ENCODE data around the gene ABLIM2. TPM values are rescaled to one million over a fixed set of nuclear protein-coding genes. Genes with fewer than 3 reads are reported as not detected.

Gene ABLIM2
- total RNA-seq, 1 donor from 2014 or later, result 5.2 TPM

DNA sequence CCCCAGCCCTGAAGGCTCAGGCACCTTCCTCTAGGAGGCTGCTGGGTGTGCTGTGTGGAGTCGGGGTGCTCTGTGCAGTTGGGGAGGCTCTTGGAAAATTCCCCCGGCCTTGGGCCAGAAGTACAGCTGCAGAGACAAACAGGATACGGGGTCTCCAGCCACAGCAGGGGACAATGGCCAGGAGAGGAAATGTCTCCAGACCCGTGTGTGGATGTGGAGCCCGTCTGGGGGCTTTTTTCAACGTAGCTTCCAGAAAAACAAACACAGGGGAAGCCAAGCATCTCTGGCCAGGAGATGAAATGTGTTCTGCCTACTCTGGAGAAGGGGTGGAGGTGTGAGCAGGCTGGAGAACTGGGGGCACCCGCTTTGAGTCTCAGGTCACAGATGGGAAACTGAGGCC lies 36.8 kb upstream of the ABLIM2 start:
- DNase-seq (no peak), ATAC-seq (no peak)
- Histone ChIP-seq H3K4me3 (no peak overlapping the region), H3K4me1 (peaks cover 55% of the 10 kb centered on the region), H3K27ac (no peak overlapping the region), H3K9me3 (no peaks in the 10 kb centered on the region), H3K36me3 (no peaks in the 10 kb centered on the region), H3K27me3 (ENCODE audit: low read depth) (no peaks in the 10 kb centered on the region)
- intact Hi-C loops (cut with DNase I), result no loop called here
- TF ChIP-seq, protein P1, sequence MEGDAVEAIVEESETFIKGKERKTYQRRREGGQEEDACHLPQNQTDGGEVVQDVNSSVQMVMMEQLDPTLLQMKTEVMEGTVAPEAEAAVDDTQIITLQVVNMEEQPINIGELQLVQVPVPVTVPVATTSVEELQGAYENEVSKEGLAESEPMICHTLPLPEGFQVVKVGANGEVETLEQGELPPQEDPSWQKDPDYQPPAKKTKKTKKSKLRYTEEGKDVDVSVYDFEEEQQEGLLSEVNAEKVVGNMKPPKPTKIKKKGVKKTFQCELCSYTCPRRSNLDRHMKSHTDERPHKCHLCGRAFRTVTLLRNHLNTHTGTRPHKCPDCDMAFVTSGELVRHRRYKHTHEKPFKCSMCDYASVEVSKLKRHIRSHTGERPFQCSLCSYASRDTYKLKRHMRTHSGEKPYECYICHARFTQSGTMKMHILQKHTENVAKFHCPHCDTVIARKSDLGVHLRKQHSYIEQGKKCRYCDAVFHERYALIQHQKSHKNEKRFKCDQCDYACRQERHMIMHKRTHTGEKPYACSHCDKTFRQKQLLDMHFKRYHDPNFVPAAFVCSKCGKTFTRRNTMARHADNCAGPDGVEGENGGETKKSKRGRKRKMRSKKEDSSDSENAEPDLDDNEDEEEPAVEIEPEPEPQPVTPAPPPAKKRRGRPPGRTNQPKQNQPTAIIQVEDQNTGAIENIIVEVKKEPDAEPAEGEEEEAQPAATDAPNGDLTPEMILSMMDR (IDR thresholded peaks at IDR 0.05), result no peak

DNA sequence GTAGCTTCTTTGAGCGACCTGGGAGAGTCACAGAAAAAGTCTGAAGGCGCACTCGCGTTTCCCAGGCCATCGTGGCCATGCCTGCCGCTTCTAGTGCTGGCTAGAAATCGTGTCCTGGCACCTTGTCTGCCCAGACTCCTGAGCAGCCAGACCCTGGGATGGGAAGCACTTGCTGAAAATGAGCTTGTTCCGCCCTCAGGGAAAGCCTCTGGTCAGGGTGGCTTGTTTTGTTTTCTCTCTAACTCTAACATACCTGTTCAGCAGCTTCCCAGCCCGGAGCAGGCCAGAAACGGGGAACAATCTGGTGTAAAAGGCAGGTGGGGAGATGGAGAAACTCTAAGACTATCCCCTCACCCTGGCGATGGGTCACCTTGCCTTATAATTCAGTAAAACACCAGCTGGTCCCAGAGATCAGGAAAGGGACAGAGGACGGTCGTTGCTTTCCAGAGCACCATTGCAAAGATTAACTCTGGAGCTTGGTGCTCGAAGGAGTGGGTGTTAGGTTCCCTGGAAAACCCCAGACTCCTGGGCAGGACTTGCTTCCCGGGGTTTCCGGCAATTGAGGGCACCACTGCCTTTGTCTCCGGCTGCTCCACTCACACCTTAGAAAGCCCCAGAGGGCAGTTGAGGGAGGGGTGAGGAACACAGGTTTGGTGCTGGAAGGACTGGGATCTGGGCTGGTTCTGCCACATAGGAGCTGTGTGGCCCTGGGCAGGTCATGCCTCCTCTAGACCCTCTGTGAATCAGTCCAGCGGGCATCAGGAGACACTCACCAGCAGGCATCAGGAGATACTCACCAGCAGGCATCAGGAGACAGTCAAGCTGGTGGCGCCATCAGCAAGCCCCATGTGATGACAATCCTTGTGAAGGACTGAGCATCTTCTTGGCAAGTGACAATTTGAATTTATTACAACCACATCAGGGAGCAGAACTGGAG lies 36.0 kb upstream of the ABLIM2 start:
- Histone ChIP-seq H3K4me3 (no peak overlapping the region), H3K9me3 (no peaks in the 10 kb centered on the region), H3K27me3 (ENCODE audit: low read depth) (no peaks in the 10 kb centered on the region), H3K27ac (no peak overlapping the region), H3K36me3 (no peaks in the 10 kb centered on the region), H3K4me1 (peaks cover 55% of the 10 kb centered on the region)
- no peak for DNase-seq
- intact Hi-C loops (cut with DNase I), result no loop called here
- TF ChIP-seq, protein P1 (IDR thresholded peaks at IDR 0.05), result no peak
- ATAC-seq, result no peak

DNA sequence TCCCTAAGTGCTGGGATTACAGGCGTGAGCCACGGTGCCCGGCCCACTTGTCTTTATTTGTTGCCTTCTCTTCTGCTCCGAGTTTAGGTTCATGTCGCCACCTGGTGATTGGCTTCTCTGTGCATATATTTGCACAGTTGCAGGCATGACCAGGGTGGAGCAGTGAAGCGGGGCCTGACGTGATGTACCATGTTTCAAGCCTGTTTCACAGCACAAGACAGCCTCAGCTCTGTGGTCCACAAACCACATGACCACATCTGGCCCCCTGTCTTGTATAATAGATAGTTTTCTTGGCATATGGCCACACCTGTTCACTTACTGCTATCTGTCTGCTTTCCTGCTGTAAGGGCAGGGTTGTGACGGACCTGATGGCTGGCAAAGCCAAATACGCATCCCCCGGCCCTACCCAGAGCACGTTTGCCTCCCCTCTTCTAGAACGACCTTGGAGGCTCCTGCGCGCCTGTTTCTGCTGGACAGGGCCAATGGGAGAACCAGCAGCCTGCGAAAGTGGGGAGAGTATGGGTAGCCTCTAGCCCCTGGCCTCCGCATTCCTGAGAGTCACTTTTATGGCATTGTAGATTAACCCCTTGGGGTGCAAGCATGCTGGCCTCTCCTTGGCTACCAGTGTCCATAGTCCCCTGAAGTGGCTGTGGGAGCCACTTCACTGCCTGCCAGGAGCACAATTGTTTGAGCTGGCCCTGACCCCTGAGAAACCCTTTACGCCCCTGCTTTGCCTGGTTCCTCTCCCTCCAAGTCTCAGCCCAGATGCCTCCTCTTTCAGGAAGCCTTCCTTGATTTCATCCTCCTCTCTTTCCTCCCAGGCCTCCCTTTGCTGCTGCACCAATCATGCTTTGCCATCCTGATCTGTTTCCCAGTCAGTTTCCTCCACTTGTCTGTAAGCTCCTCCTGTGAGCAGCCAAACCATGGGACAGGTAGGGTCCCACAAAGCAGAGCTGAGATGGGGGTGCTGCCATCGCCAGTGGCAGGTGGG lies 34.4 kb upstream of the ABLIM2 start:
- DNase-seq (peak; percentile 71), ATAC-seq (peak; percentile 32 to 57)
- TF ChIP-seq, protein P1 (IDR thresholded peaks at IDR 0.05), result peak; percentile 26
- H3K4me1 ChIP-seq, result peaks cover 54% of the 10 kb centered on the region
- no peak overlapping the region for H3K4me3 ChIP-seq
- no peaks in the 10 kb centered on the region for H3K9me3 ChIP-seq
- H3K36me3 ChIP-seq, result no peaks in the 10 kb centered on the region
- peak overlapping the region; percentile 89 for H3K27ac ChIP-seq
- intact Hi-C loops (cut with DNase I), result no loop called here
- no peaks in the 10 kb centered on the region for H3K27me3 ChIP-seq (ENCODE audit: low read depth)

GRCh38 chr4:8191136-8191747 lies 32.6 kb upstream of the ABLIM2 start:
- intact Hi-C loops (cut with DNase I), result no loop called here
- Histone ChIP-seq H3K36me3 (no peaks in the 10 kb centered on the region), H3K27me3 (ENCODE audit: low read depth) (no peaks in the 10 kb centered on the region), H3K4me1 (peaks cover 48% of the 10 kb centered on the region), H3K4me3 (no peak overlapping the region), H3K27ac (peak overlapping the region; percentile 89), H3K9me3 (no peaks in the 10 kb centered on the region)
- ATAC-seq, result peak; percentile 63 to 70
- peak; percentile 85 for DNase-seq
- TF ChIP-seq, protein P1 (IDR thresholded peaks at IDR 0.05), result no peak

All from lower lobe of right lung (tissue), 2 donors.